ENCODE results near the gene GDPD5.

DNA sequence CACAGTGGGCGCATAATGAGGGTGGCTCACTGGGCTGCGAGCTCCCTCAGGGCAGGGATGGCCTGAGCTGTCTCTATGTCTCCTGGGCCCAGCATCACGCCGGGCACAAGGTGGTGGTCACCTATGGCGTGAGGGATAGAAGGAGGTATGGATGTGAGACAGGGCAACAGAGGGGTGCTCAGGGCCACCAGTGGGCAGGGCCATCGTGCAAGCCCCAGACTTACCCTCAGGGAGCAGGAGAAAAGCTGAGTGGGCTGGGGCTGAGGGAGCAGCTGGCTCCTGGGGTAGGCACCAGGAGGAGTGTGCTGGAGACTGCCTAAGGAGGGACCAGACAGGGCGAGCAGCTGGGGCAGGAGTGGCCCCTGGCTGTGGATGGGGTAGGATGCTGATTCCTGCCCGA is 58.4 kb downstream of the GDPD5 start:
- TF ChIP-seq YY1 (IDR thresholded peaks at IDR 0.05; ENCODE audit: insufficient read depth, insufficient read length) (no peak), ZNF274 (IDR thresholded peaks at IDR 0.05; ENCODE audit: low read depth, low read length) (no peak)

Data from NT2/D1 (cell line).